Sigmoid colon (tissue), 7 donors: Measurements from ENCODE around the gene CENATAC. TPM values are rescaled to one million over a fixed set of nuclear protein-coding genes. Genes with fewer than 3 reads are reported as not detected.

Experiments
- DNase-seq: peaks from one replicate; pipeline ENCODE4 v3.0.0-alpha.2; 2019
- H3K27ac ChIP-seq, 4 donors: fragments of 200-600 bp; sonication (generic); one replicate each; pipeline ENCODE4 v1.5.1; 2016 to 2019; ENCODE audit warnings: mild to moderate bottlenecking in 1 of 4
- H3K27me3 ChIP-seq, 3 donors: fragments of 200-600 bp; sonication (generic); one replicate each; pipeline ENCODE4 v1.5.1; 2019; ENCODE audit warnings: mild to moderate bottlenecking in 1 of 3
- H3K36me3 ChIP-seq, 4 donors: fragments of 200-600 bp; sonication (generic); one replicate each; pipeline ENCODE4 v1.5.1; 2016 to 2019
- H3K4me1 ChIP-seq, 4 donors: fragments of 200-600 bp; sonication (generic); one replicate each; pipeline ENCODE4 v1.5.1; 2017 to 2019
- H3K4me3 ChIP-seq, 4 donors: fragments of 200-600 bp; sonication (generic); one replicate each; pipeline ENCODE4 v1.5.1; 2017 to 2019; ENCODE audit warnings: mild to moderate bottlenecking in 2 of 4, moderate library complexity in 1 of 4
- H3K9me3 ChIP-seq, 4 donors: fragments of 200-600 bp in 3 of 4; sonication (generic) in 3 of 4; one replicate each; pipeline versions ENCODE4 v1.5.1 to v1.6.1; 2013 to 2019
- EP300 ChIP-seq, 4 donors: sonication (generic); formaldehyde crosslinking; IDR thresholded peaks; one replicate each; pipeline ENCODE4 v1.6.1; 2017; ENCODE audit warnings: antibody characterized with exemption in 4 of 4
- POLR2A ChIP-seq, 2 donors: fragments of 450-650 bp; IDR thresholded peaks; one replicate each; pipeline ENCODE4 v1.6.1; 2016; ENCODE audit warnings: antibody characterized with exemption in 2 of 2, mild to moderate bottlenecking in 2 of 2, moderate library complexity in 2 of 2
- POLR2AphosphoS5 ChIP-seq, 4 donors: sonication (generic); formaldehyde crosslinking; IDR thresholded peaks; one replicate each; pipeline ENCODE4 v1.6.1; 2017; ENCODE audit warnings: antibody characterized with exemption in 4 of 4
- WGBS, 2 donors: extraction: QIAGEN DNeasy Blood & Tissue Kit; methylation state at CpG; one replicate each; pipeline ENCODE4 v1.1.7; 2013; 5-methylcytosine and 5-hydroxymethylcytosine counted together
- intact Hi-C: fragments of 100-400 bp; cut with DNase I; formaldehyde crosslinking; loops from one replicate; pipeline ENCODE4 v1.15.1; 2023
- polyA plus RNA-seq, 3 donors: library from polyadenylated mRNA; stranded (reverse); fragments of 200-250 nt; gene quantifications; one replicate each; pipeline ENCODE4 v1.2.3, GENCODE V29; 2013
- total RNA-seq, 4 donors: library from RNA; depleted of rRNA; stranded (reverse); fragments of >200 nt; gene quantifications; one replicate each; pipeline ENCODE4 v1.1.0, GENCODE V29; 2016
- TF ChIP-seq, protein P1 (sequence below), 4 experiments: fragments of 450-650 bp in 3 of 4; fragments of 200-600 bp in 1 of 4; IDR thresholded peaks; one replicate each; pipeline ENCODE4 v1.5.1; 2016 to 2019; ENCODE audit warnings: antibody characterized with exemption in 4 of 4, mild to moderate bottlenecking in 3 of 4, moderate library complexity in 2 of 4
- donor health status: healthy with polysubstance abuse.
- donor health status: Bipolar disorder and iron deficiency.
- donor health status: healthy.

CENATAC gene
- total and polyA plus RNA-seq, 7 donors: 5.3 to 60.5 (median 29.6) TPM

DNA sequence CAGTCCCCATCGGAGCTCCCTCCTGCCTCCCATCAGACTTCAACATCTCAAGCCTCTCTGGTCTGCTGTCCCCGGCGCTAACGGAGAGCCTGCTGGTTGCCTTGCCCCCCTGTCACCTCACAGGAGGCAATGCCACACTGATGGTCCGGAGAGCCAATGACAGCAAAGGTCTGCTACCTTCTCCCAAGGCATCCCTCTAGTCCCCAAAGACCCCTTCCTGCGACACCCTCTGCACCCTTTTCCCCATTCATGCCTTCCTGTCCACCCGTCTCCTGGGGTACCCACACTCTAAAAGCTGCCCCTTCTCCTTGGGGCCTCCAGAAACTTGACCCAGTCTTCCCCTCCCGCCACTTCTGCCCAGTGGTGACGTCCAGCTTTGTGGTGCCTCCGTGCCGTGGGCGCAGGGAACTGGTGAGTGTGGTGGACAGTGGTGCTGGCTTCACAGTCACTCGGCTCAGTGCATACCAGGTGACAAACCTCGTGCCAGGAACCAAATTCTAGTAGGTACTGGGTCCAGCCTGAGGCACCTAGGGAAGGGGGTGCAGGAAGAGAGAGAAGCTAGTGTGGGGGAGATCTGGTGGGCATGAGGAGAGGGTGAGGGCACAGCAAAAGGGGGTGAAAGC is 41.0 kb upstream of the CENATAC start:
- Histone ChIP-seq H3K9me3 (no peaks in the 10 kb centered on the region), H3K27me3 (no peaks in the 10 kb centered on the region), H3K27ac (no peak overlapping the region), H3K4me3 (no peak overlapping the region), H3K4me1 (peaks cover 0 to 4% (median 2%) of the 10 kb centered on the region in 4 donors), H3K36me3 (no peaks in the 10 kb centered on the region)
- intact Hi-C loops: loop anchor here (1.0 to 2.0 kb wide), 3 partner anchors 24 to 268 kb away; no protein-coding TSS in a partner anchor
- no peak for TF ChIP-seq POLR2A (IDR thresholded peaks at IDR 0.05)
- TF ChIP-seq, protein P1, sequence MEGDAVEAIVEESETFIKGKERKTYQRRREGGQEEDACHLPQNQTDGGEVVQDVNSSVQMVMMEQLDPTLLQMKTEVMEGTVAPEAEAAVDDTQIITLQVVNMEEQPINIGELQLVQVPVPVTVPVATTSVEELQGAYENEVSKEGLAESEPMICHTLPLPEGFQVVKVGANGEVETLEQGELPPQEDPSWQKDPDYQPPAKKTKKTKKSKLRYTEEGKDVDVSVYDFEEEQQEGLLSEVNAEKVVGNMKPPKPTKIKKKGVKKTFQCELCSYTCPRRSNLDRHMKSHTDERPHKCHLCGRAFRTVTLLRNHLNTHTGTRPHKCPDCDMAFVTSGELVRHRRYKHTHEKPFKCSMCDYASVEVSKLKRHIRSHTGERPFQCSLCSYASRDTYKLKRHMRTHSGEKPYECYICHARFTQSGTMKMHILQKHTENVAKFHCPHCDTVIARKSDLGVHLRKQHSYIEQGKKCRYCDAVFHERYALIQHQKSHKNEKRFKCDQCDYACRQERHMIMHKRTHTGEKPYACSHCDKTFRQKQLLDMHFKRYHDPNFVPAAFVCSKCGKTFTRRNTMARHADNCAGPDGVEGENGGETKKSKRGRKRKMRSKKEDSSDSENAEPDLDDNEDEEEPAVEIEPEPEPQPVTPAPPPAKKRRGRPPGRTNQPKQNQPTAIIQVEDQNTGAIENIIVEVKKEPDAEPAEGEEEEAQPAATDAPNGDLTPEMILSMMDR (IDR thresholded peaks at IDR 0.05): peak in 1 of 4 experiments; percentile 26
- WGBS, 2 donors: 55 to 58% methylated on average over 14 of the region's 14 CpGs
- DNase-seq: no peak

DNA sequence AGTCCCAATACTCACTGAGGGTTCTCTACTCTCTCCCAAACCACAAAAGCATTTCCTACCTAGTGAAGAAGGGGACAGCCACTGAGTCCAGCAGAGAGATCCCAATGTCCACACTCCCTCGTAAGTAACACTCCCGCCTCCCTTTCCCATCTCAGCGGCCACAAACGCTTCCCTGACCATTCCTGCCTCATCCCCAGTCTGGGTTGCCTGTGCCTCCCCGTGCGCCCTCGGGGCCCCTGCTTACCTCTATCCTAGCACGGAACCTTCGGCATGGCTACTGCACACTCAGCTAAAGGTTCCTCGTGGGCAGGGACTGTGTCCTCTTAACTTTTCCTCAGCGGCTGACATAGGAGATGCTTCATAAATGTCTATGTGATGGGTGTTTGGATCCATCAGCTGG is 40.4 kb upstream of the CENATAC start:
- intact Hi-C loops: loop anchor here (2.0 kb wide), 1 partner anchor 25 kb away; no protein-coding TSS in a partner anchor
- peaks cover 0 to 4% (median 2%) of the 10 kb centered on the region in 4 donors for H3K4me1 ChIP-seq
- no peak for DNase-seq
- no peaks in the 10 kb centered on the region for H3K36me3 ChIP-seq
- no peak overlapping the region for H3K4me3 ChIP-seq
- no peak overlapping the region for H3K27ac ChIP-seq
- no peaks in the 10 kb centered on the region for H3K9me3 ChIP-seq
- TF ChIP-seq POLR2AphosphoS5 (IDR thresholded peaks at IDR 0.05): no peak
- TF ChIP-seq POLR2A (IDR thresholded peaks at IDR 0.05): no peak
- TF ChIP-seq EP300 (IDR thresholded peaks at IDR 0.05): no peak
- TF ChIP-seq, protein P1 (IDR thresholded peaks at IDR 0.05): no peak
- no peaks in the 10 kb centered on the region for H3K27me3 ChIP-seq
- WGBS, 2 donors: 85 to 89% methylated on average over 11 of the region's 11 CpGs

DNA sequence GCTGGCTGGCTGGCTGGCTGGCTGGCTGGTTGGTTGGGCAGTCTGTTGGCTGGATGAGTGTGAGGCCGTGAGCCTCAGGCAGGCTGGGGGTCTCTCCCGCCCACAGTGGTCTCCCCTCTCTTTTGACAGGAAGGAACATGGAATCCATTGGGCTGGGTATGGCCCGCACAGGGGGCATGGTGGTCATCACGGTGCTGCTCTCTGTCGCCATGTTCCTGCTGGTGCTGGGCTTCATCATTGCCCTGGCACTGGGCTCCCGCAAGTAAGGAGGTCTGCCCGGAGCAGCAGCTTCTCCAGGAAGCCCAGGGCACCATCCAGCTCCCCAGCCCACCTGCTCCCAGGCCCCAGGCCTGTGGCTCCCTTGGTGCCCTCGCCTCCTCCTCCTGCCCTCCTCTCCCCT is 40.0 kb upstream of the CENATAC start:
- TF ChIP-seq, protein P1 (IDR thresholded peaks at IDR 0.05): no peak
- TF ChIP-seq POLR2A (IDR thresholded peaks at IDR 0.05): no peak
- no peak for TF ChIP-seq EP300 (IDR thresholded peaks at IDR 0.05)
- TF ChIP-seq POLR2AphosphoS5 (IDR thresholded peaks at IDR 0.05): no peak
- Histone ChIP-seq H3K27ac (no peak overlapping the region), H3K9me3 (no peaks in the 10 kb centered on the region), H3K4me1 (peaks cover 0 to 4% (median 2%) of the 10 kb centered on the region in 4 donors), H3K36me3 (no peaks in the 10 kb centered on the region), H3K27me3 (no peaks in the 10 kb centered on the region), H3K4me3 (no peak overlapping the region)
- WGBS, 2 donors: 94% methylated on average over 8 of the region's 8 CpGs
- DNase-seq: no peak
- intact Hi-C loops: loop anchor here (2.0 kb wide), 1 partner anchor 25 kb away; no protein-coding TSS in a partner anchor

DNA sequence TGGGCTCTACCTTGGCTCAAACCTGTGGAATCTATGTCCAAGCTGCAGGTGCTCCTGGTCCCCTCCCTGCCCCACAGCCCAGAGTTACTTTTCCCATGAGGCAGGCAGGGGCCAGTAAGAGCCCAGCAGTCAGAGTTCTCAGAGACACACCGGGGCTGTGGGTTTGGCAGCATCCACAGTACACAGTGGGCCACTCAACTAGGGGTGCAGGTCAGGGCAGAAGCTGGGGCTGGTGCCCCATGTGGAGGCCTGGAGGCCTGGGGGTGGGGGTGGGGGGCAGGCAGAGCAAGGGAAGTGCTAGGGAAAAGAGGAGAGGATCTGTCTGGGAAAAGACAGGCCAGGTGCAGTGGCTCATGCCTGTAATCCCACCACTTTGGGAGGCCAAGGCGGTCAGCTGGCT is 39.4 kb upstream of the CENATAC start:
- no peak for DNase-seq
- intact Hi-C loops: no loop called here
- 84 to 89% methylated on average over 2 of the region's 2 CpGs for WGBS, 2 donors
- Histone ChIP-seq H3K36me3 (no peaks in the 10 kb centered on the region), H3K9me3 (no peaks in the 10 kb centered on the region), H3K4me1 (peaks cover 0 to 4% (median 2%) of the 10 kb centered on the region in 4 donors), H3K4me3 (no peak overlapping the region), H3K27me3 (no peaks in the 10 kb centered on the region), H3K27ac (no peak overlapping the region)
- TF ChIP-seq POLR2AphosphoS5 (IDR thresholded peaks at IDR 0.05) (no peak), POLR2A (IDR thresholded peaks at IDR 0.05) (no peak), EP300 (IDR thresholded peaks at IDR 0.05) (no peak)
- TF ChIP-seq, protein P1 (IDR thresholded peaks at IDR 0.05): no peak

DNA sequence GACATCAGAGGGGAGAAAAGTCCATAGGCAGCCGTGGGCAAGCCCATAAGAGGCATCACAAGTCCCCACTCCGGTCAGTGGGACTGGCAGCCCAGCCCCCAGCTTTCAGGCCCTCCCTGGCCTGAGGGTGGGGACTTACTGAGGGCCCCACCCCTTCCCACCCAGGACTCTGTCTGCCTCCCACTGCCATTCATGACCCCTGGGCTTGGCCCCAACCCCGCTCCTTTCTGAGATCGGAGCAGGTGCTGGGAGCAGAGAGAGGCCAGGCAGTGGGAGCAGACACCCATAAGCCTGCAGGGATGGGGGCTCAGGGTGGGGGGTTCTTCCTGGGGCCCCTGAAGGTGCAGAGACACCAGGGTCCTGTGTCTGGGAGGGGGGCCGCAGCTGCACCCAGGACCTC is 36.7 kb upstream of the CENATAC start:
- TF ChIP-seq POLR2A (IDR thresholded peaks at IDR 0.05) (no peak), POLR2AphosphoS5 (IDR thresholded peaks at IDR 0.05) (no peak), EP300 (IDR thresholded peaks at IDR 0.05) (no peak)
- TF ChIP-seq, protein P1 (IDR thresholded peaks at IDR 0.05): no peak
- H3K9me3 ChIP-seq: no peaks in the 10 kb centered on the region
- no peak for DNase-seq
- H3K27me3 ChIP-seq: no peaks in the 10 kb centered on the region
- H3K4me1 ChIP-seq: peaks cover 0 to 3% (median 1%) of the 10 kb centered on the region in 4 donors
- no peaks in the 10 kb centered on the region for H3K36me3 ChIP-seq
- H3K4me3 ChIP-seq: no peak overlapping the region
- intact Hi-C loops: no loop called here
- 47 to 77% methylated on average over 5 of the region's 5 CpGs for WGBS, 2 donors
- H3K27ac ChIP-seq: no peak overlapping the region
